NCI-H1105 (cell line): Measurements from ENCODE around the gene NBEAL2.

Experiments used
- DNase-seq: peaks from one replicate; lab custom pipeline; 2025; lab: John Stamatoyannopoulos, UW

The NBEAL2 gene

GRCh38 chr3:46978985-46979944 is at the start of gene NBEAL2:
Gene NBEAL2, plus strand, starts transcription at chr3:46979666. Its CDS starts 196 bp downstream, at chr3:46979862.
- DNase-seq, result peak; percentile 73

GRCh38 chr3:46930166-46930944 is 49.1 kb upstream of the NBEAL2 start:
- DNase-seq, result no peak

GRCh38 chr3:46930945-46931403 is 48.5 kb upstream of the NBEAL2 start:
- DNase-seq, result no peak

- DNase-seq, result peak; percentile 56
These were observed 47.7 kb upstream of the NBEAL2 start for GRCh38 chr3:46931631-46932331.

GRCh38 chr3:46932455-46933225 is 46.8 kb upstream of the NBEAL2 start:
- no peak for DNase-seq

- no peak for DNase-seq
These were observed 46.2 kb upstream of the NBEAL2 start for GRCh38 chr3:46933261-46933660.

GRCh38 chr3:46934072-46934471 is 45.4 kb upstream of the NBEAL2 start:
- no peak for DNase-seq

GRCh38 chr3:46934498-46935167 is 44.8 kb upstream of the NBEAL2 start:
- no peak for DNase-seq

GRCh38 chr3:46935168-46935858 is 44.2 kb upstream of the NBEAL2 start:
- no peak for DNase-seq

GRCh38 chr3:46935989-46936558 is 43.4 kb upstream of the NBEAL2 start:
- no peak for DNase-seq

GRCh38 chr3:46936733-46937250 is 42.7 kb upstream of the NBEAL2 start:
- no peak for DNase-seq

GRCh38 chr3:46938118-46938517 is 41.3 kb upstream of the NBEAL2 start:
- DNase-seq, result no peak

- no peak for DNase-seq
These were observed 39.7 kb upstream of the NBEAL2 start for GRCh38 chr3:46939578-46940445.

GRCh38 chr3:46942076-46942475 is 37.4 kb upstream of the NBEAL2 start:
- DNase-seq, result no peak

GRCh38 chr3:46942481-46943236 is 36.8 kb upstream of the NBEAL2 start:
- no peak for DNase-seq

GRCh38 chr3:46943237-46944187 is 36.0 kb upstream of the NBEAL2 start:
- no peak for DNase-seq

- DNase-seq, result no peak
These were observed 35.3 kb upstream of the NBEAL2 start for GRCh38 chr3:46944191-46944590.
